ENCODE measurements around the gene ZNF644. TPM values are rescaled to one million over a fixed set of nuclear protein-coding genes. Genes with fewer than 3 reads are reported as not detected.

The ZNF644 gene
- total RNA-seq, 1 experiment from 2014 or later, result 39.6 TPM

GRCh38 chr1:90995311-90995894 is 26.4 kb downstream of the ZNF644 start:
- no peak for ATAC-seq
- Histone ChIP-seq H3K4me1 (ENCODE audit: insufficient read depth, low read length) (no peaks in the 10 kb centered on the region), H3K27me3 (ENCODE audit: low read length) (no peaks in the 10 kb centered on the region), H4K20me1 (ENCODE audit: low read length) (peaks cover 46% of the 10 kb centered on the region), H3K4me3 (ENCODE audit: low read length) (no peak overlapping the region), H2AFZ (ENCODE audit: low read length) (no peak overlapping the region), H3K9ac (ENCODE audit: low read length) (no peak overlapping the region), H3F3A (ENCODE audit: low read length, unreplicated experiment) (no peaks in the 10 kb centered on the region), H3K36me3 (ENCODE audit: low read depth, low read length) (no peaks in the 10 kb centered on the region), H3K79me2 (ENCODE audit: low read length) (peaks cover 94% of the 10 kb centered on the region), H3K9me2 (replicated peaks; ENCODE audit: low read length) (no peaks in the 10 kb centered on the region), H3K9me3 (ENCODE audit: low read length) (no peaks in the 10 kb centered on the region), H3K27ac (ENCODE audit: low read length) (no peak overlapping the region), H3K4me2 (ENCODE audit: low read length) (no peak overlapping the region)
- ChIA-PET POLR2A (ENCODE audit: unreplicated experiment) (no interaction called here), CTCF (no interaction called here)
- DNase-seq, result no peak
- no TSS peak for BruUV-seq (replicated peaks)
- TF ChIP-seq CTCF (conservative IDR thresholded peaks at IDR 0.05; ENCODE audit: low read depth, low read length), result no peak
- TF ChIP-seq EZH2phosphoT487 (IDR thresholded peaks at IDR 0.05; ENCODE audit: borderline replicate concordance, low read length), result no peak
- no peak for TF ChIP-seq EZH2 (IDR thresholded peaks at IDR 0.05; ENCODE audit: low read length, unreplicated experiment)
- intact Hi-C loops (cut with micrococcal nuclease), result no loop called here

GRCh38 chr1:90994461-90994860 is 27.4 kb downstream of the ZNF644 start:
- H4K20me1 ChIP-seq (ENCODE audit: low read length), result peaks cover 56% of the 10 kb centered on the region
- H3F3A ChIP-seq (ENCODE audit: low read length, unreplicated experiment), result no peaks in the 10 kb centered on the region
- ATAC-seq (no peak), DNase-seq (no peak)
- H3K4me1 ChIP-seq (ENCODE audit: insufficient read depth, low read length), result no peaks in the 10 kb centered on the region
- peaks cover 5% of the 10 kb centered on the region; the same call in 1 of the 2 replicates for H3K36me3 ChIP-seq (ENCODE audit: low read depth, low read length)
- H3K27ac ChIP-seq (ENCODE audit: low read length), result no peak overlapping the region
- H3K4me3 ChIP-seq (ENCODE audit: low read length), result no peak overlapping the region
- no TSS peak for BruUV-seq (replicated peaks)
- no peak overlapping the region for H3K4me2 ChIP-seq (ENCODE audit: low read length)
- no peaks in the 10 kb centered on the region for H3K27me3 ChIP-seq (ENCODE audit: low read length)
- ChIA-PET POLR2A (ENCODE audit: unreplicated experiment) (no interaction called here), CTCF (no interaction called here)
- H3K9me2 ChIP-seq (replicated peaks; ENCODE audit: low read length), result no peaks in the 10 kb centered on the region
- H3K9ac ChIP-seq (ENCODE audit: low read length), result no peak overlapping the region
- peaks cover 98% of the 10 kb centered on the region for H3K79me2 ChIP-seq (ENCODE audit: low read length)
- no peak for TF ChIP-seq EZH2 (IDR thresholded peaks at IDR 0.05; ENCODE audit: low read length, unreplicated experiment)
- TF ChIP-seq CTCF (conservative IDR thresholded peaks at IDR 0.05; ENCODE audit: low read depth, low read length), result no peak
- no peak for TF ChIP-seq EZH2phosphoT487 (IDR thresholded peaks at IDR 0.05; ENCODE audit: borderline replicate concordance, low read length)
- intact Hi-C loops (cut with micrococcal nuclease), result no loop called here
- no peak overlapping the region for H2AFZ ChIP-seq (ENCODE audit: low read length)
- H3K9me3 ChIP-seq (ENCODE audit: low read length), result no peaks in the 10 kb centered on the region

- intact Hi-C loops (cut with micrococcal nuclease), result no loop called here
- ATAC-seq (no peak), DNase-seq (no peak)
- Histone ChIP-seq H3K9ac (ENCODE audit: low read length) (no peak overlapping the region), H3K9me3 (ENCODE audit: low read length) (no peaks in the 10 kb centered on the region), H3F3A (ENCODE audit: low read length, unreplicated experiment) (no peaks in the 10 kb centered on the region), H4K20me1 (ENCODE audit: low read length) (peaks cover 67% of the 10 kb centered on the region), H3K36me3 (ENCODE audit: low read depth, low read length) (peaks cover 13% of the 10 kb centered on the region; the same call in 1 of the 2 replicates), H3K4me3 (ENCODE audit: low read length) (no peak overlapping the region), H3K27me3 (ENCODE audit: low read length) (no peaks in the 10 kb centered on the region), H3K4me2 (ENCODE audit: low read length) (no peak overlapping the region), H3K9me2 (replicated peaks; ENCODE audit: low read length) (no peaks in the 10 kb centered on the region), H2AFZ (ENCODE audit: low read length) (no peak overlapping the region), H3K79me2 (ENCODE audit: low read length) (peaks cover 100% of the 10 kb centered on the region), H3K4me1 (ENCODE audit: insufficient read depth, low read length) (no peaks in the 10 kb centered on the region), H3K27ac (ENCODE audit: low read length) (no peak overlapping the region)
- TF ChIP-seq CTCF (conservative IDR thresholded peaks at IDR 0.05; ENCODE audit: low read depth, low read length) (no peak), EZH2phosphoT487 (IDR thresholded peaks at IDR 0.05; ENCODE audit: borderline replicate concordance, low read length) (no peak), EZH2 (IDR thresholded peaks at IDR 0.05; ENCODE audit: low read length, unreplicated experiment) (no peak)
- ChIA-PET POLR2A (ENCODE audit: unreplicated experiment) (no interaction called here), CTCF (interaction anchor here (0.7 kb wide), 1 partner anchor 14 kb away, joined by 3 read pairs; no protein-coding TSS in a partner anchor)
- BruUV-seq (replicated peaks), result no TSS peak
Observed at GRCh38 chr1:90993245-90993644, 28.6 kb downstream of the ZNF644 start.

Measured in PC-3 (cell line).